HCT116 (cell line): ENCODE measurements around the gene ZBED6. TPM values are rescaled to one million over a fixed set of nuclear protein-coding genes. Genes with fewer than 3 reads are reported as not detected.

Experiments
- ATAC-seq: fragments of 200-7000 bp; cut with Tn5 transposase; 2 replicates; pipeline ENCODE4 v1.9.1; 2020; ENCODE audit warnings: mild to moderate bottlenecking, moderate library complexity
- BruUV-seq: library from RNA; stranded (reverse); fragments of 400-500 nt; replicated peaks from 2 replicates; lab custom pipeline; 2021; lab: Mats Ljungman, UMichigan
- CTCF ChIA-PET: fragments of 300-600 bp; sonication (Branson Sonifier 250); formaldehyde crosslinking; loops from one replicate; lab custom pipeline; 2021; ENCODE audit warnings: antibody characterized with exemption; lab: Charles Lee
- POLR2A ChIA-PET: fragments of 300-600, 350-600 bp; sonication (Branson Sonifier 250); formaldehyde crosslinking; loops from one replicate; lab custom pipeline; 2021; ENCODE audit warnings: antibody characterized with exemption; lab: Charles Lee
- RAD21 ChIA-PET, 2 experiments: fragments of 300-600 bp; sonication (Branson Sonifier 250); formaldehyde crosslinking; loops; one replicate each; lab custom pipeline; 2023; ENCODE audit warnings: low total read pairs in 2 of 2; ENCODE audit not compliant: uncharacterized antibody in 2 of 2, unreplicated experiment in 2 of 2, low non-redundant PET in 1 of 2; lab: Charles Lee
- DNase-seq: peaks from one replicate; pipeline ENCODE4 v3.0.0-alpha.2; 2010; ENCODE audit warnings: low read depth, low spot score
- H2AFZ ChIP-seq: fragments of 200-600 bp; shearing (Covaris generic), sonication (generic); 2 replicates; pipeline ENCODE4 v1.6.1; 2017; ENCODE audit warnings: low read depth, mixed run types, mixed read lengths, antibody characterized with exemption, low read length; ENCODE audit not compliant: poor library complexity, severe bottlenecking
- H3K27ac ChIP-seq: 2 replicates; pipeline ENCODE4 v1.5.1; 2012; ENCODE audit warnings: low read depth, low read length
- H3K27me3 ChIP-seq: fragments of 200-600 bp; sonication (generic); 2 replicates; pipeline ENCODE4 v1.6.1; 2016; ENCODE audit warnings: mixed run types, low read length, mixed read lengths; ENCODE audit not compliant: insufficient read depth
- H3K36me3 ChIP-seq, 2 experiments: fragments of 200-500 bp in 1 of 2; fragments of 200-600 bp in 1 of 2; sonication (Bioruptor generic) in 1 of 2; sonication (generic) in 1 of 2; 2 replicates each; pipeline versions ENCODE4 v1.5.1 to v1.6.1; 2014 to 2016; ENCODE audit warnings: low read length in 2 of 2, inconsistent platforms in 1 of 2, mixed read lengths in 1 of 2, mixed run types in 1 of 2; ENCODE audit not compliant: insufficient read depth in 2 of 2, control insufficient read depth in 1 of 2
- H3K4me1 ChIP-seq, 2 experiments: fragments of 200-600 bp in 1 of 2; sonication (generic) in 1 of 2; 2 replicates each; pipeline versions ENCODE4 v1.5.1 to v1.6.1; 2012 to 2017; ENCODE audit warnings: low read length in 2 of 2, inconsistent platforms in 1 of 2, mild to moderate bottlenecking in 1 of 2, mixed read lengths in 1 of 2, mixed run types in 1 of 2, moderate library complexity in 1 of 2; ENCODE audit not compliant: insufficient read depth in 2 of 2, control insufficient read depth in 1 of 2
- H3K4me2 ChIP-seq: fragments of 200-600 bp; sonication (generic); 2 replicates; pipeline ENCODE4 v1.6.1; 2017; ENCODE audit warnings: mixed run types, low read length, mixed read lengths
- H3K4me3 ChIP-seq, 2 experiments: fragments of 200-600 bp in 1 of 2; sonication (generic) in 1 of 2; replicated peaks in 1 of 2; 2 replicates each; pipeline ENCODE4 v1.5.1; 2011 to 2016; ENCODE audit warnings: low read length in 2 of 2, control low read depth in 1 of 2, low read depth in 1 of 2, mild to moderate bottlenecking in 1 of 2, mixed read lengths in 1 of 2, mixed run types in 1 of 2
- H3K79me2 ChIP-seq: fragments of 200-600 bp; sonication (generic); 2 replicates; pipeline ENCODE4 v1.6.1; 2017; ENCODE audit warnings: mild to moderate bottlenecking, mixed run types, low read length, moderate library complexity, mixed read lengths; ENCODE audit not compliant: insufficient read depth
- H3K9ac ChIP-seq: fragments of 200-600 bp; sonication (generic); 2 replicates; pipeline ENCODE4 v1.6.1; 2016; ENCODE audit warnings: low read length, mixed read lengths
- H3K9me2 ChIP-seq: fragments of 200-600 bp; sonication (generic), shearing (Covaris generic); 2 replicates; pipeline ENCODE4 v1.6.1; 2017; ENCODE audit warnings: mixed run types, mild to moderate bottlenecking, moderate library complexity; ENCODE audit not compliant: insufficient read depth
- H3K9me3 ChIP-seq, 2 experiments: fragments of 200-500 bp in 1 of 2; fragments of 200-600 bp in 1 of 2; sonication (Bioruptor generic) in 1 of 2; sonication (generic) in 1 of 2; 2 replicates each; pipeline ENCODE4 v1.6.1; 2014 to 2017; ENCODE audit warnings: low read length in 2 of 2, mixed read lengths in 2 of 2, inconsistent platforms in 1 of 2, low read depth in 1 of 2, mild to moderate bottlenecking in 1 of 2, mixed run types in 1 of 2, moderate library complexity in 1 of 2; ENCODE audit not compliant: control insufficient read depth in 1 of 2, insufficient read depth in 1 of 2
- H4K20me1 ChIP-seq: fragments of 200-600 bp; sonication (generic), shearing (Covaris generic); 2 replicates; pipeline ENCODE4 v1.6.1; 2017; ENCODE audit warnings: mixed run types, mild to moderate bottlenecking, moderate library complexity; ENCODE audit not compliant: insufficient read depth
- CBX3 ChIP-seq: IDR thresholded peaks from 2 replicates; pipeline ENCODE4 v1.6.1; 2012; ENCODE audit warnings: low read depth
- EGR1 ChIP-seq: IDR thresholded peaks from 2 replicates; pipeline ENCODE4 v1.6.1; 2012; ENCODE audit warnings: low read depth
- EZH2phosphoT487 ChIP-seq: fragments of 200-600 bp; IDR thresholded peaks from 2 replicates; pipeline ENCODE4 v1.6.1; 2018; ENCODE audit warnings: antibody characterized with exemption, borderline replicate concordance
- JUND ChIP-seq: IDR thresholded peaks from 2 replicates; pipeline ENCODE4 v1.6.1; 2012
- RAD21 ChIP-seq: IDR thresholded peaks from 2 replicates; pipeline ENCODE4 v1.6.1; 2012; ENCODE audit warnings: low read depth, mild to moderate bottlenecking
- REST ChIP-seq: IDR thresholded peaks from 2 replicates; pipeline ENCODE4 v1.6.1; 2012; ENCODE audit warnings: low read depth
- SIN3A ChIP-seq: IDR thresholded peaks from 2 replicates; pipeline ENCODE4 v1.6.1; 2012; ENCODE audit warnings: low read depth
- SRF ChIP-seq: IDR thresholded peaks from 2 replicates; pipeline ENCODE4 v1.6.1; 2012; ENCODE audit warnings: low read depth
- YY1 ChIP-seq: IDR thresholded peaks from 2 replicates; pipeline ENCODE4 v1.6.1; 2011; ENCODE audit warnings: low read length, low read depth, moderate library complexity, mild to moderate bottlenecking; ENCODE audit not compliant: insufficient replicate concordance; ENCODE audit errors: extremely low read depth
- ZNF274 ChIP-seq: fragments of 200-500 bp; sonication (Bioruptor generic); IDR thresholded peaks from 2 replicates; pipeline ENCODE4 v1.6.1; 2014; ENCODE audit warnings: mild to moderate bottlenecking, low read depth, low read length, inconsistent platforms
- intact Hi-C: fragments of 100-400 bp; cut with micrococcal nuclease; formaldehyde crosslinking; loops from 2 replicates; pipeline ENCODE4 v1.10.0; 2022
- total RNA-seq: library from RNA; stranded (reverse); gene quantifications from one replicate; pipeline ENCODE4 v1.2.1, GENCODE V29; 2021; ENCODE audit not compliant: unreplicated experiment
- TF ChIP-seq, protein P1 (sequence below): IDR thresholded peaks from 2 replicates; pipeline ENCODE4 v1.6.1; 2012
- TF ChIP-seq, protein P2 (sequence below), 3 experiments: fragments of 200-600 bp in 1 of 3; sonication (generic) in 1 of 3; IDR thresholded peaks in 2 of 3; conservative IDR thresholded peaks in 1 of 3; 2 replicates each; pipeline ENCODE4 v1.5.1; 2012 to 2017; ENCODE audit warnings: low read depth in 2 of 3, low read length in 2 of 3, antibody characterized with exemption in 1 of 3, borderline replicate concordance in 1 of 3, control low read depth in 1 of 3, mild to moderate bottlenecking in 1 of 3, mixed read lengths in 1 of 3, mixed run types in 1 of 3, moderate library complexity in 1 of 3; ENCODE audit not compliant: insufficient read depth in 1 of 3

ZBED6 gene
- total RNA-seq, 1 experiment from 2014 or later = 26.9 TPM

- TF ChIP-seq YY1 (no peak), EGR1 (no peak)
Observed at GRCh38 chr1:203840208-203840808, 44.9 kb downstream of the ZBED6 start (continued).

DNA sequence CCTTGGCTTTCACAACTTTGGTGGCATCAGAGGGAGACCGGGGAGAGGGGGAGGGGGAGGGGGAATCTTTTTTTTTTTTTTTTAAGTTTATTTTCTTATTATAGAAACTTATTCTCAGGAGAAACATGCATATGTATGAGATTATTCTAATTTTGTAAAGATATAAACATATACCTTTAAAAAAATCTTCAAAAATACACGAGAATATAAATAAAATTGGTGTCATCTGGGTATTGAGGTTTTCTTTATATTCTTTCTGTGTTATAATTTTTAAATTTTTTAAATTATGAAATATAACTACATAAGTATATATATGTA, 47.1 kb downstream of the ZBED6 start:
- H3K36me3 ChIP-seq = peaks cover 42 to 54% of the 10 kb centered on the region in 2 experiments
- no peak overlapping the region for H3K9ac ChIP-seq
- POLR2A ChIA-PET = no interaction called here
- CTCF ChIA-PET = no interaction called here
- 0 out of 2 replicates have a peak, but pooled peaks cover 4% of the 10 kb centered on the region for H4K20me1 ChIP-seq
- H3K4me2 ChIP-seq = no peak overlapping the region
- H3K9me2 ChIP-seq = no peaks in the 10 kb centered on the region
- RAD21 ChIA-PET = no interaction called here
- no peak for DNase-seq
- peaks cover 19% of the 10 kb centered on the region for H3K79me2 ChIP-seq
- no peaks in the 10 kb centered on the region for H3K9me3 ChIP-seq
- H3K4me3 ChIP-seq = no peak overlapping the region
- ATAC-seq = no peak
- no peak overlapping the region for H2AFZ ChIP-seq
- no peaks in the 10 kb centered on the region for H3K27me3 ChIP-seq
- TF ChIP-seq JUND (no peak), SIN3A (no peak), RAD21 (no peak), SRF (no peak), REST (no peak), ZNF274 (no peak), EZH2phosphoT487 (no peak), CBX3 (no peak)
- TF ChIP-seq, protein P1, sequence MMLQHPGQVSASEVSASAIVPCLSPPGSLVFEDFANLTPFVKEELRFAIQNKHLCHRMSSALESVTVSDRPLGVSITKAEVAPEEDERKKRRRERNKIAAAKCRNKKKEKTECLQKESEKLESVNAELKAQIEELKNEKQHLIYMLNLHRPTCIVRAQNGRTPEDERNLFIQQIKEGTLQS = no peak
- TF ChIP-seq, protein P2, sequence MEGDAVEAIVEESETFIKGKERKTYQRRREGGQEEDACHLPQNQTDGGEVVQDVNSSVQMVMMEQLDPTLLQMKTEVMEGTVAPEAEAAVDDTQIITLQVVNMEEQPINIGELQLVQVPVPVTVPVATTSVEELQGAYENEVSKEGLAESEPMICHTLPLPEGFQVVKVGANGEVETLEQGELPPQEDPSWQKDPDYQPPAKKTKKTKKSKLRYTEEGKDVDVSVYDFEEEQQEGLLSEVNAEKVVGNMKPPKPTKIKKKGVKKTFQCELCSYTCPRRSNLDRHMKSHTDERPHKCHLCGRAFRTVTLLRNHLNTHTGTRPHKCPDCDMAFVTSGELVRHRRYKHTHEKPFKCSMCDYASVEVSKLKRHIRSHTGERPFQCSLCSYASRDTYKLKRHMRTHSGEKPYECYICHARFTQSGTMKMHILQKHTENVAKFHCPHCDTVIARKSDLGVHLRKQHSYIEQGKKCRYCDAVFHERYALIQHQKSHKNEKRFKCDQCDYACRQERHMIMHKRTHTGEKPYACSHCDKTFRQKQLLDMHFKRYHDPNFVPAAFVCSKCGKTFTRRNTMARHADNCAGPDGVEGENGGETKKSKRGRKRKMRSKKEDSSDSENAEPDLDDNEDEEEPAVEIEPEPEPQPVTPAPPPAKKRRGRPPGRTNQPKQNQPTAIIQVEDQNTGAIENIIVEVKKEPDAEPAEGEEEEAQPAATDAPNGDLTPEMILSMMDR (IDR thresholded peaks at IDR 0.05 in 2 of 3, conservative IDR thresholded peaks at IDR 0.05 in 1 of 3; ENCODE audit: borderline replicate concordance in 1 of 3, insufficient read depth in 1 of 3, low read depth in 2 of 3, low read length in 2 of 3) = no peak
- TF ChIP-seq, all 23 proteins: peak for 0
- intact Hi-C loops = no loop called here
- Histone ChIP-seq H3K27ac (no peak overlapping the region), H3K4me1 (no peaks in the 10 kb centered on the region)
- no TSS peak for BruUV-seq
